HS-27A (cell line): ENCODE results near the gene TPRG1.

Experiments
- DNase-seq: peaks from one replicate; pipeline ENCODE4 v3.0.0-alpha.2; 2012; ENCODE audit warnings: low read depth, missing footprints

The TPRG1 gene

GRCh38 chr3:189355481-189356201 is 183.9 kb downstream of the TPRG1 start:
- DNase-seq, result peak; percentile 48

DNA sequence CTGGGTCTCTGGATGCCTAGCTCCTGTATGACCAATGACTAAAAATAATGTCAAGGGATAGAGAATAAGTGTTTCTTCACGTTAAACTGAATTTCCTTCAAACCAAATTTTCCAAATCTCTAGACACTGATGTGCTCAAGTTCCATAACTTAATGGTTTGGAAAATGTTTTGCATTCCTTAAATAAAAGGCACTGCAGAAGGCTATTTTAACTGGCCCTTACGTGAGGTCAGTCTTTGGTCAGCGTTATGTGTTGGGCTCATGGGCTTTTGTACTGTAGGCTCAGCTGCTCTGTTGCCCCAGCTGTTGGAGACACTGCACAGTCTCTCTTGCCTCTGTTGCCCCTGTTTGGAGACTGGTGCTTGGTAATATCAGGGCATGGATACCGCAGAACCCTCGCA is 188.5 kb downstream of the TPRG1 start:
- DNase-seq, result no peak

DNA sequence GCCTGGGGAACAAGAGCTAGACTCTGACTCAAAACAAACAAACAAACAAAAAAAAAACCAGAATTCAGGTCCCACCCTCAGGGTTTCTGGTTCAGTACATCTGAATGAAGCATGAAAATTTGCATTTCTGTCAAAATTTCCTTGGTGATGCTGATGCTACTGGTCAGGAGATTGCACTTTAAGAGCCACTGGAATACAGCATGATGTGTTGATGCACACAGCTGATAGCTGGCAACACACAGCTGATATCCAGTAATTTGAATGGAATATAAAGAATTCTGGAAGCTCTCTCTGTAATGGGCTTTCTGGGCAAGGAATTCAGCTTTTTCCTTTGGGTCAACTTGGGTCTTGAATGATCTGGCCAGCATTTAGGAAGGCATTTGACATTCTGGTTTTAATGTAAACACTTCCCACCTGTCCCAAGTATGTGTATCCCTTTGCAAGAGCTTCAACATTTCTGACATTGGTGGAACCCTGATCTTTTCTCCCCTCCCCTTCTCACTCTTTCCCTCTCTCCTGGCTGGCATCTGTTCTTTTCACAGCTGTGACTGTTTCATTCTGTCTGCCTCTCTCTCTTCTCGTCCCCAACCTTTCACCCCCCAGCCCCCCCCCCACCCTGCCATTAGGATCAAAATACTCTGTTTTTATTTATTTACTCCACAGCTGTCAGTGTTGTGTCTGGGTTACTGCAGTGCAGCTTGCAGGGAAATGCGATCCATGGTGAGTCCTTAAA is 189.5 kb downstream of the TPRG1 start:
- peak; percentile 5 for DNase-seq

DNA sequence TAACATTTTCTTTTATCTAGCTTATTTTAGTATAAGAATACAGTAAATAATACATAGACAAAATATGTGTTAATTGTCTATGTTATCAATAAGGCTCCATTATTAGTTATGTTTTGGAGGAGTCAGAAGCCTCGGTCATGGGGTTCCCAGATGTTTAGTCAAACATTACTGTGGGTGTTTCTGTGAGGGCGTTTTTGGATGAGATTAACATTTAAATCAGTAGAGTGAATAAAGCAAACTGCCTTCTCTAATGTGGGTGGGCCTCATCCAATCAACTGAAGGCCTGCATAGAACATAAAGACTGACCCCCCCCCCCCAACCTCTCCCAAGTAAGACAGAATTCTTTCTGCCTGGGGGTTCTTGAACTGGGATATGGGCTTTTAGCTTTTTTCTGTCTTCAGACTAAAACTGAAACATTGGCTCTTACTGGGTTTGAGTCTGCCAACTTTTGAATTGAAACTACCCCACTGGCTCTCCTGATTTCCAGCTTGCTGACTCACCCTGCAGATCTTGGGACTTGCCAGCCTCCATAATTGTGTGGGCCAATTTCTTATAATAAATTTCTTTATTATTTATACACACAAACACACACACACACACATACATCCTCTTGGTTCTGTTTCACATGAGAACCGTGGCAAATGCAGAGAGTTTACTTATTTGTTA is 192.0 kb downstream of the TPRG1 start:
- DNase-seq, result no peak

GRCh38 chr3:189365609-189366564 is 194.1 kb downstream of the TPRG1 start:
- no peak for DNase-seq

DNA sequence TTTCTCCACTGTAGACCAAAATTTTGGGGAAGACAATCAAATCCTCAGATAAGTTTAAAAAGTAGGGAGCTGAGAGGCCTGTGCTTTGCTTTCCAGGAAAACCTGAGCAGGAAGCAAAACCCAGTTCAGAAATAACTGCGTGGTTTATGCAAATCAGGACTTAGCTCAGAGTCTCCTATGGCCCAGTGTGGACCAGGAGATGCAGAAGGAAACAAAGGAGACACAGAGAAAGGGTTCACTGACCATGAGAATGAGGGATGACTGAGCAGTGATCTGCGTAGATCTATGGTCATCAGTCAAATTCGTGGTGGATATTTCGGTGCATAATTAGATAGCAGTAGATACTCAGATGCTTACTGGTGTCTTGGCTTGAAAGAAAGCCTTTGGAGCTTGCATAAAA is 196.6 kb downstream of the TPRG1 start:
- DNase-seq, result no peak

- DNase-seq, result no peak
Measured at GRCh38 chr3:189369636-189370035, 197.9 kb downstream of the TPRG1 start.

DNA sequence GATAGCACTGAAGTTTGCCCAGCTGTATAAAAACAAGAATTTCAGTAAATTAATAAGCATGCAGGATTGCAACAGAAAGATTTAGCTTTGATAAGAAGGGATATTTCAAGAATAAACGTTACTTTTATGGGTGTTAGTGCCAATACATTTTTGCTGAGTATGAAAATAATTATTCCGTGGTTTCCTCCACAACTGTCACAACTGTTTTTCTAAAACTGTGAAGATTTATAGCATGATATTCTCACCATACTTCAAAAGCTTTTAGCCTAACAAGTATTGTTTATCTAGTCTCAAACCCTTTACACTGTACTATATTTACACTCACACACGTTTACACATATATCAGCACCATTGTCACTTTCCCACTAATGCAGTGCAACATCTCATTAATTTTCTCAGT is 200.5 kb downstream of the TPRG1 start:
- DNase-seq, result no peak
